Ovary (tissue), 10 donors: ENCODE data around the gene TMEM232. TPM values are rescaled to one million over a fixed set of nuclear protein-coding genes. Genes with fewer than 3 reads are reported as not detected.

Experiments used
- DNase-seq, 5 donors: peaks; one replicate each; pipeline ENCODE4 v3.0.0-alpha.2; 2019 to 2020
- H3K27ac ChIP-seq, 2 donors: fragments of 200-600 bp; one replicate each; pipeline versions ENCODE4 v1.5.1 to v1.8.0; 2019 to 2022
- H3K27me3 ChIP-seq: fragments of 200-600 bp; one replicate; pipeline ENCODE4 v1.8.0; 2022
- H3K36me3 ChIP-seq: fragments of 200-600 bp; sonication (generic); one replicate; pipeline ENCODE4 v1.5.1; 2019
- H3K4me1 ChIP-seq: one replicate; pipeline ENCODE4 v1.8.1; 2013; ENCODE audit warnings: mild to moderate bottlenecking, moderate library complexity; ENCODE audit not compliant: insufficient read depth
- H3K4me3 ChIP-seq: fragments of 200-600 bp; sonication (generic); one replicate; pipeline ENCODE4 v1.5.1; 2017
- H3K9me3 ChIP-seq, 2 donors: fragments of 200-600 bp in 1 of 2; sonication (generic) in 1 of 2; one replicate each; pipeline versions ENCODE4 v1.5.1 to v1.8.1; 2013 to 2019; ENCODE audit warnings: mild to moderate bottlenecking in 1 of 2, moderate library complexity in 1 of 2
- EP300 ChIP-seq: sonication (generic); formaldehyde crosslinking; IDR thresholded peaks from one replicate; pipeline ENCODE4 v1.6.1; 2017; ENCODE audit warnings: antibody characterized with exemption
- POLR2A ChIP-seq: fragments of 450-650 bp; IDR thresholded peaks from one replicate; pipeline ENCODE4 v1.6.1; 2017; ENCODE audit warnings: antibody characterized with exemption, mild to moderate bottlenecking, moderate library complexity
- WGBS, 3 donors: extraction: QIAGEN DNeasy Blood & Tissue Kit in 1 of 3; methylation state at CpG; one replicate each; pipeline versions ENCODE4 v1.1.5 to v1.1.7; 2013 to 2017; 5-methylcytosine and 5-hydroxymethylcytosine counted together
- intact Hi-C, 4 donors: fragments of 100-400 bp; cut with DNase I; formaldehyde crosslinking; loops; one replicate each; pipeline versions ENCODE4 v1.11.0 to v1.15.1; 2022 to 2023
- long read RNA-seq, 3 donors: library from polyadenylated mRNA in 2 of 3; unstranded in 2 of 3; transcript quantifications; one replicate each; pipeline ENCODE4 v2.0.0 and lab custom pipeline, GENCODE V29; 2021 to 2026
- polyA plus RNA-seq, 2 donors: library from polyadenylated mRNA; stranded (reverse); fragments of 200-250 nt in 1 of 2; fragments of 350-450 nt in 1 of 2; fragmentation: Illumina TruSeq in 1 of 2; extraction: RNeasy Lipid Tissue Mini Kit (QIAGEN cat#74804) in 1 of 2; gene quantifications; one replicate each; pipeline ENCODE4 v1.2.3, GENCODE V29; 2013 to 2014
- total RNA-seq, 7 donors: library from RNA; depleted of rRNA in 2 of 7; stranded (reverse); fragments of >200 nt in 2 of 7; fragmentation: NEBNext Ultra II Directional in 3 of 7; extraction: Animal tissue kit (Norgen Biotek cat#: 25700) in 3 of 7; gene quantifications; one replicate each; pipeline versions ENCODE4 v1.1.0 to v1.2.4, GENCODE V29; 2016 to 2023
- TF ChIP-seq, protein P1 (sequence below), 3 donors: fragments of 450-650 bp in 2 of 3; fragments of 200-600 bp in 1 of 3; IDR thresholded peaks; one replicate each; pipeline versions ENCODE4 v1.5.1 to v1.8.0; 2016 to 2022; ENCODE audit warnings: antibody characterized with exemption in 3 of 3, mild to moderate bottlenecking in 1 of 3
- donor health status: DM: no; HTN: no; CAD: no; lungs with moderate emphysema.
- donor health status: DM: no; HTN: no; CAD: no.
- donor health status: Bipolar disorder and iron deficiency.
- donor health status: DM: yes; HTN: yes; CAD: no.
- donor health status: DM: no; HTN: no; CAD: no.
- donor health status: DM: yes; HTN: yes; CAD: no.

The TMEM232 gene
- total RNA-seq (10 to 100 TPM in 1 of 7 donors, 1 to 10 TPM in 6; 2.3 to 23.6 (median 3.3) TPM), polyA plus RNA-seq (1 to 10 TPM in 1 of 2 donors, under 1 TPM in 1; 0.70 to 2.4 TPM)
- long read RNA-seq, donor 1, partial matches to known transcripts: 0 of 2 reads
- long read RNA-seq, donor 1, other reads (novel, unspliced or antisense): 2 of 2 reads
- long read RNA-seq, donor 2, partial matches to known transcripts: 0 of 18 reads
- long read RNA-seq, donor 2, other reads (novel, unspliced or antisense): 16 of 18 reads
- long read RNA-seq, donor 3, partial matches to known transcripts: 0 of 3 reads
- long read RNA-seq, donor 3, other reads (novel, unspliced or antisense): 3 of 3 reads

DNA sequence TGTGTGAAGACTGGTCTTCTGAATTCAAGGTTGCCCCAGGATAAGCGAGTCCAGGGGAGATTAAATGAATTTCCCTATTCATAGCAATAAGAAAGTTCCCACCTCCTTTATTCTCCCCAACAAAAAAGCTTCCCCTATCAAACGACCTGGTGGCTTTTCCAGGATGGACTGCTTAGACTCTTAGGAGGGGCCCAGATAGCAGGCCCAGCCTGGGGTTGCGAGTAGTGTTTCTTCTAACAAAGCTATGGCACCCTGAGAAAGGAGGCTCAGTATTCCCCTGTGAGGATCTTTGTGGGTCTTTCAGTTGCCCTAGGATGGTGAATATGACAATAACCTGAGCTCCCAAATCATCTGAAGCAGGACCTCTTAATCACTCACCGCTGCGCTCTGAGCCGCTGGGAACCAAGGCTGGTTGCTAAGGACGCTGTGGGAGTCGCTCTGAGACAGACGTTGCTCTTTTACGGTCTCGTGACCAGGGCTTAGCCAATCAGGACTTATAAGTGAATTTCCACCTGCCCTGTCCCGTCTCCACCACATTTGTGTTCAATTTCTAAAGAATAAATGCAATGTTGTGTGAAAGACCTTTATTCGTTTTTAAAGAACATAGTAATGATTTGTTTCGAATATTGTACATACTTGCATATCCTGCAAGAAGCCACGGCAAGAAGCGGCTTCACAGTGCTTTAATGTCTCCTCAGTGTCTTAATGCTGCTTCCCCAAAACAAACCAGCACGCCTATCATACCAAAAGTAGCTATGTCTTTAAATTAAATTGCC, at the start of gene TMEM232:
Gene TMEM232, minus strand, starts transcription at position 423 of the 776 bp plus-strand sequence. CDS start 59,319 bp downstream, outside the sequence.
- Histone ChIP-seq H3K27ac (no peak within 1 kb of the TSS), H3K27me3 (no peaks in the 10 kb centered on the region), H3K4me1 (no peaks in the 10 kb centered on the region), H3K36me3 (no peaks in the 10 kb centered on the region), H3K9me3 (no peaks in the 10 kb centered on the region), H3K4me3 (peak within 1 kb of the TSS; percentile 20)
- intact Hi-C loops: no loop called here
- DNase-seq: peak; percentile 51 to 63 (median 56)
- WGBS, 3 donors: 37 to 47% (median 44%) methylated on average over 17 of the region's 17 CpGs
- TF ChIP-seq, protein P1, sequence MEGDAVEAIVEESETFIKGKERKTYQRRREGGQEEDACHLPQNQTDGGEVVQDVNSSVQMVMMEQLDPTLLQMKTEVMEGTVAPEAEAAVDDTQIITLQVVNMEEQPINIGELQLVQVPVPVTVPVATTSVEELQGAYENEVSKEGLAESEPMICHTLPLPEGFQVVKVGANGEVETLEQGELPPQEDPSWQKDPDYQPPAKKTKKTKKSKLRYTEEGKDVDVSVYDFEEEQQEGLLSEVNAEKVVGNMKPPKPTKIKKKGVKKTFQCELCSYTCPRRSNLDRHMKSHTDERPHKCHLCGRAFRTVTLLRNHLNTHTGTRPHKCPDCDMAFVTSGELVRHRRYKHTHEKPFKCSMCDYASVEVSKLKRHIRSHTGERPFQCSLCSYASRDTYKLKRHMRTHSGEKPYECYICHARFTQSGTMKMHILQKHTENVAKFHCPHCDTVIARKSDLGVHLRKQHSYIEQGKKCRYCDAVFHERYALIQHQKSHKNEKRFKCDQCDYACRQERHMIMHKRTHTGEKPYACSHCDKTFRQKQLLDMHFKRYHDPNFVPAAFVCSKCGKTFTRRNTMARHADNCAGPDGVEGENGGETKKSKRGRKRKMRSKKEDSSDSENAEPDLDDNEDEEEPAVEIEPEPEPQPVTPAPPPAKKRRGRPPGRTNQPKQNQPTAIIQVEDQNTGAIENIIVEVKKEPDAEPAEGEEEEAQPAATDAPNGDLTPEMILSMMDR (IDR thresholded peaks at IDR 0.05): no peak
- TF ChIP-seq POLR2A (no peak), EP300 (no peak)

DNA sequence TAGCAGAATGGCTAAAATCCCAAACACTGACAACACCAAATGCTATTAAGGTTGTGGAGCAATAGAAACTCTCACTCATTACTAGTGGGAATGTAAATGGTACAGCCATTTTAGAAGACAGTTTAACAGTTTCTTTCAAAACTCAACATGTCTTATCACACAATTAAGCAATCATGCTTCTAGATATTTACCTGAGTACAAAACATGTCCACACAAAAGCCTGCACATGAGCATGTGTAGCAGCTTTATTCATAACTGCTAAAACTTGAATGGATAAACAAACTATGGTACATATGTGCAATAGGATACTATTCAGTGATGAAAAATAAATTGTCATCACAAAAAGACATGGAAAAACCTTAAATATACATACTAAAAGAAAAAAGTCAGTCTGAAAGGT, 43.8 kb upstream of the TMEM232 start:
- H3K36me3 ChIP-seq: no peaks in the 10 kb centered on the region
- H3K27me3 ChIP-seq: no peaks in the 10 kb centered on the region
- H3K27ac ChIP-seq: no peak overlapping the region

DNA sequence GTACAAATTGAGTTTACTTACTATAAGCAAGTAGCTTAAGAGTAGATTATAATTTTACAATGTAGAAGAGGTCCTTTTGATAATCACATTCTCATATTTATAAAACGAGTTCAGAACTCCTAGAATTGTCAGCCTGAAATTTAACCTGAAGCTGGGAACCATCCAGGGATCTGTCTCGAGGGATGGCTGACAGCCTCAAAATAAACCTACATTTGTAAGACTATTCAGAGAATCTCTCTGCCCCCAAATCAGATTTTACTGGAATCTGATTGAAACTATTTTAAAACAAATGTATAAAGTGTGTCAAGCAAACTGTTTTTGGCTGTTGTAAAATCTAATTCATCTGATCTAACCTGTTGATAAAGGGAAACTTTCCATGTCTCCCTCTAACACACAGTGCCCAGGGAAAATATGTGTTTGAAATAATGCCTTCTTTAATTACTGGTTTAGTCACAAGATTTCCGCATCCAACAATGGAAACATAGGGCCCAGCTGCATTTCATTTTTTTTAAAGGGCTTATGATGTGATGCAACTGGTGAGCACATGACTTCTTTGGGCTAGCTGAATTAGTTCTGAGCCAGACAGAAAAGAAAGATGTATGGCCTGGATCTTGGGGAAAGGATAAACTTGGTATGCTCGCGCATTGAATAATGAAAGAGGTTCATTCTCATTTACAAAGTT, 42.7 kb upstream of the TMEM232 start:
- no peak for DNase-seq
- WGBS, 3 donors: 50 to 65% (median 50%) methylated on average over 5 of the region's 5 CpGs
- Histone ChIP-seq H3K27ac (no peak overlapping the region), H3K4me3 (no peak overlapping the region), H3K27me3 (no peaks in the 10 kb centered on the region), H3K36me3 (no peaks in the 10 kb centered on the region), H3K9me3 (no peaks in the 10 kb centered on the region), H3K4me1 (no peaks in the 10 kb centered on the region)
- intact Hi-C loops: no loop called here
- TF ChIP-seq EP300 (no peak), POLR2A (no peak)
- TF ChIP-seq, protein P1 (IDR thresholded peaks at IDR 0.05): no peak

More for the DNA sequence above, 43.8 kb upstream of the TMEM232 start:
- Histone ChIP-seq H3K9me3 (no peaks in the 10 kb centered on the region), H3K4me1 (no peaks in the 10 kb centered on the region), H3K4me3 (no peak overlapping the region)
- DNase-seq: no peak
- TF ChIP-seq POLR2A (no peak), EP300 (no peak)
- TF ChIP-seq, protein P1 (IDR thresholded peaks at IDR 0.05): no peak
- intact Hi-C loops: no loop called here

DNA sequence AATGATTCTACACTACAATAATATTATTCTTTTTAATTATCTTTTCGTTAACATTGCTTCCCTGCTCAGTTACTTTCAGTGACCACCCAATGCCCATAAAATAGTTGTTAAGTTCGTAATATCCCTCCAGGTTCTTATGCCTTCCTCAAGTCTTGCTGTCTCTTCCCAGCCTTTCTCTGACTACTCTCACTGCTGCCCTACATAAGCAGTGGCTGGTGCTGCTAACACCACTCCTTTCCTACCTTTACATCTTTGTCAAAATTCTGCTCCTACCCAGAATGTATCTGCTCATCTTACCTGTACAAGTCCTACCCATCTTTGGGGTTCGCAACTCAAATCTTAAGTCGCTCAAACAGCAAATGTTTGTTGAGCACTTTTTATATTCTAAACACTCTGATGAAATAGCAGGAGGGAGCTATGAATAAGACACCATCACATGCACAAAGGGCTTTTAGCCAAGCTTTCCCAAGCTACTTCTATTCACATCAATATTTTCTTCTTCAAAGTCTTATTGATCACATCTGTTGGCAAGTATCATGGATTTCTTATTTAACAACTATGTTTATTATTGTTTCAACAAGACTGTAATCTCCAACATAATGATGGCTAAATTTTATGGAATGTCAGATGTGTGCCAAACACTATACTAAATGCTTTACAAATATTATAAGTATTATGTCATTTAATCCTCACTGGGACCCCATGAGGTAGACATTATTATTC, 41.8 kb upstream of the TMEM232 start:
- DNase-seq: no peak
- TF ChIP-seq POLR2A (no peak), EP300 (no peak)
- TF ChIP-seq, protein P1 (IDR thresholded peaks at IDR 0.05): no peak

More for the DNA sequence above, 41.8 kb upstream of the TMEM232 start:
- Histone ChIP-seq H3K27ac (no peak overlapping the region), H3K4me1 (no peaks in the 10 kb centered on the region), H3K9me3 (no peaks in the 10 kb centered on the region), H3K27me3 (no peaks in the 10 kb centered on the region), H3K36me3 (no peaks in the 10 kb centered on the region), H3K4me3 (no peak overlapping the region)
- intact Hi-C loops: no loop called here
- WGBS, 3 donors: 75 to 87% (median 82%) methylated on average over 4 of the region's 4 CpGs
